ENCODE results near the gene TMEM260. TPM values are rescaled to one million over a fixed set of nuclear protein-coding genes. Genes with fewer than 3 reads are reported as not detected.
"Not testable (repeated sequence)": the region's sequence is repeated elsewhere in the genome, so short reads cannot be mapped to it uniquely, and the experiment has no call there.

TMEM260 gene
- total RNA-seq, 1 experiment from 2014 or later, result 17.8 TPM

GRCh38 chr14:56687123-56687522 lies 107.5 kb downstream of the TMEM260 start:
- no peaks in the 10 kb centered on the region for H4K20me1 ChIP-seq (ENCODE audit: low read length)
- no TSS peak for BruUV-seq (replicated peaks)
- H3K27me3 ChIP-seq (ENCODE audit: low read length), result peaks cover 96% of the 10 kb centered on the region
- H3K9me2 ChIP-seq (replicated peaks; ENCODE audit: low read length), result no peaks in the 10 kb centered on the region
- intact Hi-C loops (cut with micrococcal nuclease), result no loop called here
- H3K4me3 ChIP-seq (ENCODE audit: low read length), result no peak overlapping the region
- no peaks in the 10 kb centered on the region for H3F3A ChIP-seq (ENCODE audit: low read length, unreplicated experiment)
- no peak overlapping the region for H3K9ac ChIP-seq (ENCODE audit: low read length)
- H3K79me2 ChIP-seq (ENCODE audit: low read length), result no peaks in the 10 kb centered on the region
- H2AFZ ChIP-seq (ENCODE audit: low read length), result no peak overlapping the region
- POLR2A ChIA-PET (ENCODE audit: unreplicated experiment), result no interaction called here
- no peaks in the 10 kb centered on the region for H3K9me3 ChIP-seq (ENCODE audit: low read length)
- no peaks in the 10 kb centered on the region for H3K4me1 ChIP-seq (ENCODE audit: insufficient read depth, low read length)
- peak; percentile 26 for DNase-seq
- no peak for TF ChIP-seq EZH2 (IDR thresholded peaks at IDR 0.05; ENCODE audit: low read length, unreplicated experiment)
- no peak for TF ChIP-seq EZH2phosphoT487 (IDR thresholded peaks at IDR 0.05; ENCODE audit: borderline replicate concordance, low read length)
- TF ChIP-seq, protein P1, sequence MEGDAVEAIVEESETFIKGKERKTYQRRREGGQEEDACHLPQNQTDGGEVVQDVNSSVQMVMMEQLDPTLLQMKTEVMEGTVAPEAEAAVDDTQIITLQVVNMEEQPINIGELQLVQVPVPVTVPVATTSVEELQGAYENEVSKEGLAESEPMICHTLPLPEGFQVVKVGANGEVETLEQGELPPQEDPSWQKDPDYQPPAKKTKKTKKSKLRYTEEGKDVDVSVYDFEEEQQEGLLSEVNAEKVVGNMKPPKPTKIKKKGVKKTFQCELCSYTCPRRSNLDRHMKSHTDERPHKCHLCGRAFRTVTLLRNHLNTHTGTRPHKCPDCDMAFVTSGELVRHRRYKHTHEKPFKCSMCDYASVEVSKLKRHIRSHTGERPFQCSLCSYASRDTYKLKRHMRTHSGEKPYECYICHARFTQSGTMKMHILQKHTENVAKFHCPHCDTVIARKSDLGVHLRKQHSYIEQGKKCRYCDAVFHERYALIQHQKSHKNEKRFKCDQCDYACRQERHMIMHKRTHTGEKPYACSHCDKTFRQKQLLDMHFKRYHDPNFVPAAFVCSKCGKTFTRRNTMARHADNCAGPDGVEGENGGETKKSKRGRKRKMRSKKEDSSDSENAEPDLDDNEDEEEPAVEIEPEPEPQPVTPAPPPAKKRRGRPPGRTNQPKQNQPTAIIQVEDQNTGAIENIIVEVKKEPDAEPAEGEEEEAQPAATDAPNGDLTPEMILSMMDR (conservative IDR thresholded peaks at IDR 0.05; ENCODE audit: low read depth, low read length), result no peak
- no peak for ATAC-seq
- H3K4me2 ChIP-seq (ENCODE audit: low read length), result no peak overlapping the region
- CTCF ChIA-PET, result no interaction called here
- no peak overlapping the region for H3K27ac ChIP-seq (ENCODE audit: low read length)
- no peaks in the 10 kb centered on the region for H3K36me3 ChIP-seq (ENCODE audit: low read depth, low read length)

GRCh38 chr14:56694609-56695008 lies 115.0 kb downstream of the TMEM260 start:
- intact Hi-C loops (cut with micrococcal nuclease), result no loop called here
- no peaks in the 10 kb centered on the region for H3K9me2 ChIP-seq (replicated peaks; ENCODE audit: low read length)
- H3K79me2 ChIP-seq (ENCODE audit: low read length), result no peaks in the 10 kb centered on the region
- H3K4me3 ChIP-seq (ENCODE audit: low read length), result no peak overlapping the region
- ATAC-seq (no peak), DNase-seq (no peak)
- H3K27me3 ChIP-seq (ENCODE audit: low read length), result peaks cover 95% of the 10 kb centered on the region
- no peaks in the 10 kb centered on the region for H3K36me3 ChIP-seq (ENCODE audit: low read depth, low read length)
- H3K9ac ChIP-seq (ENCODE audit: low read length), result no peak overlapping the region
- no TSS peak for BruUV-seq (replicated peaks)
- TF ChIP-seq EZH2phosphoT487 (IDR thresholded peaks at IDR 0.05; ENCODE audit: borderline replicate concordance, low read length) (no peak), EZH2 (IDR thresholded peaks at IDR 0.05; ENCODE audit: low read length, unreplicated experiment) (no peak)
- TF ChIP-seq, protein P1 (conservative IDR thresholded peaks at IDR 0.05; ENCODE audit: low read depth, low read length), result no peak
- no peaks in the 10 kb centered on the region for H3F3A ChIP-seq (ENCODE audit: low read length, unreplicated experiment)
- ChIA-PET POLR2A (ENCODE audit: unreplicated experiment) (no interaction called here), CTCF (no interaction called here)
- H3K27ac ChIP-seq (ENCODE audit: low read length), result no peak overlapping the region
- no peak overlapping the region for H2AFZ ChIP-seq (ENCODE audit: low read length)
- no peaks in the 10 kb centered on the region for H3K4me1 ChIP-seq (ENCODE audit: insufficient read depth, low read length)
- H4K20me1 ChIP-seq (ENCODE audit: low read length), result no peaks in the 10 kb centered on the region
- H3K9me3 ChIP-seq (ENCODE audit: low read length), result no peaks in the 10 kb centered on the region
- H3K4me2 ChIP-seq (ENCODE audit: low read length), result no peak overlapping the region

DNA sequence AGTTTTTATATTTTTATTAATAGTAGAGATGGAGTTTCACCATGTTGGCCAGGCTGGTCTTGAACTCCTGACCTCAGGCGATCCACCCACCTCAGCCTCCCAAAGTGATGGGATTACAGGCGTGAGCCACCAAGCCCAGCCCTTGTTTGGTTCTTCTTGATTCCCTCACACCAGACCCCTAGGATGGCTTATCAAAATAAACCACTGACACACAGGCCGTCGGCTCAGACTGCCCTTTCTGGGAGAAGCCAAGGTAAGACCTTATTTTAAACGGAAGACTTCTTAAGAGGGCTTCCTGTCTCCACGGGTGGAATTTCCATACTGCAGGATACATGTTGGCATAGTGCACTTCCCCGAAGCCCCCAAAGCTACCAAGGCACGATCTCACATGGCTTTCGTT lies 115.6 kb downstream of the TMEM260 start:
- ATAC-seq; H3K4me1 ChIP-seq (ENCODE audit: insufficient read depth, low read length); CTCF ChIA-PET; H3K9me3 ChIP-seq (ENCODE audit: low read length); H3K79me2 ChIP-seq (ENCODE audit: low read length); H3F3A ChIP-seq (ENCODE audit: low read length, unreplicated experiment); H3K4me2 ChIP-seq (ENCODE audit: low read length); BruUV-seq (replicated peaks); H2AFZ ChIP-seq (ENCODE audit: low read length); H3K27ac ChIP-seq (ENCODE audit: low read length); H3K9ac ChIP-seq (ENCODE audit: low read length); H3K4me3 ChIP-seq (ENCODE audit: low read length); intact Hi-C loops (cut with micrococcal nuclease); H4K20me1 ChIP-seq (ENCODE audit: low read length); H3K9me2 ChIP-seq (replicated peaks; ENCODE audit: low read length); POLR2A ChIA-PET (ENCODE audit: unreplicated experiment); DNase-seq; H3K36me3 ChIP-seq (ENCODE audit: low read depth, low read length): not testable (repeated sequence)
- peaks cover 96% of the 10 kb centered on the region for H3K27me3 ChIP-seq (ENCODE audit: low read length)

Other genes with a start within 250 kb of the TMEM260 start
- gene OTX2, start 230.7 kb downstream of the TMEM260 start, total RNA-seq (2014; rRNA removed), result not detected in 2 replicates